Measurements from ENCODE around the gene FOXE3. TPM values are rescaled to one million over a fixed set of nuclear protein-coding genes. Genes with fewer than 3 reads are reported as not detected.

Gene FOXE3
- total RNA-seq, 2 donors from 2014 or later: not detected

DNA sequence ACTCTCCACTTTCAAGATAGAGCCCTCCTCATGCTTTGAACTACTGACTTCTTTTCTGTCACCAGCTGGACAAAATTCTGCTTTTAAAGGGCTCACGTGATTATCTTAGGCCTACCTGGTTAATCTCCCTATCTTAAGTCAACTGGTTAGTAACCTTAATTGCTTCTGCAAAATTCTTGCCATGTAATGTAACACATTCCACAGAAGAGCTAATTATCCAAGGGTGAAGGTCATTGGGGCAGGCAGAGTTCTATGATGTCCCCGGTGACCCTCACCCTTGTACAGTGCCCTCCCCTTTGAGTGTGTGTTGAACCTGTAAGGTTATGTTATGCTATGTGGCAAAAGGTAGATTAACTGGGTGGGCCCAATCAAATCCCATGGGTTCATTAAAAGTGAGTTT, 25.2 kb upstream of the FOXE3 start:
- no peaks in the 10 kb centered on the region for H3K36me3 Mint-ChIP-seq (ENCODE audit: insufficient read depth in 2 of 2)
- peaks cover 15% of the 10 kb centered on the region for H3K27me3 Mint-ChIP-seq (ENCODE audit: low read depth)
- DNase-seq: no peak
- no peaks in the 10 kb centered on the region for H3K4me1 Mint-ChIP-seq (ENCODE audit: low read depth)
- no peaks in the 10 kb centered on the region for H3K9me3 Mint-ChIP-seq
- ATAC-seq (replicated peaks in 1 of 2): no peak
- H3K27ac Mint-ChIP-seq: no peak overlapping the region
- H3K4me3 Mint-ChIP-seq: no peak overlapping the region

DNA sequence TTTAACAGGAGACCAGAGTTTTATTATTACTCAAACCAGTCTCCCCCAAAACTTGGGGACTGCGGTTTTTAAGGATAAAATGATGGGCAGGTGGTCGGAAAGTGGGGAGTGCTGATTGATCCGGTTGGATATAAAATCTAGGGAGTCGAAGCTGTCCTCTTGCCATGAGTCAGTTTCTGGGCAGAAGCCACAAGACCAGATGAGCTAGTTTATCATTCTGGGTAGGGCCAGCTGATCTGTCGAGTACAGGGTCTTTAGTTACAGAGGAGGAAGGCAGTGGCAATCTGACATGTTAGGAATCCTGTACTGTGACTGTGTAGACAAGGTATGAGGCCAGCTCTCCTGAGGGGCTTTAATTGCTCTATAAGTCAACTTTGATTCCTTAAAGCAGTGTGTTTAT, 22.9 kb upstream of the FOXE3 start:
- Mint-ChIP-seq H3K27me3 (ENCODE audit: low read depth) (peaks cover 15% of the 10 kb centered on the region), H3K4me3 (no peak overlapping the region), H3K9me3 (no peaks in the 10 kb centered on the region), H3K36me3 (ENCODE audit: insufficient read depth in 2 of 2) (no peaks in the 10 kb centered on the region), H3K27ac (no peak overlapping the region), H3K4me1 (ENCODE audit: low read depth) (no peaks in the 10 kb centered on the region)
- no peak for DNase-seq
- no peak for ATAC-seq (replicated peaks in 1 of 2)

DNA sequence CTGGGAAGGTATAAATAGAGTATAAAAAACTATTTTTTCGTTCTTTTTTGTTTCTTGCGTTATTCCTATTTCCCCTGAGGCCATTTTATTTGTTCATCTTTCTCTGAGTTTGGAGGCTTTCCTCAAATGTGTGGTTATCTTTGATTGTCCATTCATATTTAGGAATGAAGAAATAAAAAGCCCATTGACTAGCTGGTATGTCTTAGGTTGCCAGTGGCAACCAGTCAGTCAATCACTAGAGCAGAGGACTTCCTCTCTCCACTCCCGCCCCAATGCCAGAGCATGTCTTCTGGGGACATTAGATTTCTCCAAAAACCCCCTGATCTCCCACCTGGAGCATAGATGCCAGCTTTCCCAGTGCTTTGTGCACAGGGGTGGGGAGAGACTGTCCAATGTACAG, 20.7 kb upstream of the FOXE3 start:
- H3K36me3 Mint-ChIP-seq (ENCODE audit: insufficient read depth in 2 of 2): no peaks in the 10 kb centered on the region
- no peaks in the 10 kb centered on the region for H3K4me1 Mint-ChIP-seq (ENCODE audit: low read depth)
- H3K9me3 Mint-ChIP-seq: no peaks in the 10 kb centered on the region
- ATAC-seq (replicated peaks in 1 of 2) (no peak), DNase-seq (no peak)
- H3K4me3 Mint-ChIP-seq: no peak overlapping the region
- H3K27ac Mint-ChIP-seq: no peak overlapping the region
- H3K27me3 Mint-ChIP-seq (ENCODE audit: low read depth): peaks cover 6% of the 10 kb centered on the region

DNA sequence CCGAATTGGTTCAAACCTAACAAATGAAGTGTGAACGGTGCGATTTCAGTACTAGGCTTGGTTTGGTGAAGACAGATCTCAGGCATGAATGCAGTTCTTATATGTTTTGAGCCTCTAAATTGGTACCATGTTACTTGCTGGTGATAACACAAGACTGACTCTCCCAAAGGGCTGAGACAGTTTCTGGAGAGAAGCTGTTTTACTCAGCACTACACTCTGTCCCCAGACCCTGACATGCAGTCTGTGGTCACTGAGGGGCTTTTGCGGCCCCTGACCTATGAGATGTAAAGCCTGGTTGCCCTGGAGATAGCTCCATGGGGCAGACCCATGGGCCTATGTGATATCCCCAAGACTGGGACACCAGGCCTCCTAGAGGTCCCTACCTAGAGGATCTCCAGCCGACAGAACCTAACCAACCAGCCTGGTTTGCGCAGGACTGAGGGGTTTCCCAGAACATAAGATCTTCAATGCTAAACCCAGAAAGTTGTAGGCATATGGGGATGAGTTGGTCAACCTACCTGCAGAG, 19.4 kb upstream of the FOXE3 start:
- Mint-ChIP-seq H3K4me1 (ENCODE audit: low read depth) (no peaks in the 10 kb centered on the region), H3K27me3 (ENCODE audit: low read depth) (peaks cover 16% of the 10 kb centered on the region), H3K9me3 (no peaks in the 10 kb centered on the region), H3K36me3 (ENCODE audit: insufficient read depth in 2 of 2) (no peaks in the 10 kb centered on the region), H3K27ac (no peak overlapping the region), H3K4me3 (no peak overlapping the region)
- ATAC-seq (replicated peaks in 1 of 2): no peak
- no peak for DNase-seq

DNA sequence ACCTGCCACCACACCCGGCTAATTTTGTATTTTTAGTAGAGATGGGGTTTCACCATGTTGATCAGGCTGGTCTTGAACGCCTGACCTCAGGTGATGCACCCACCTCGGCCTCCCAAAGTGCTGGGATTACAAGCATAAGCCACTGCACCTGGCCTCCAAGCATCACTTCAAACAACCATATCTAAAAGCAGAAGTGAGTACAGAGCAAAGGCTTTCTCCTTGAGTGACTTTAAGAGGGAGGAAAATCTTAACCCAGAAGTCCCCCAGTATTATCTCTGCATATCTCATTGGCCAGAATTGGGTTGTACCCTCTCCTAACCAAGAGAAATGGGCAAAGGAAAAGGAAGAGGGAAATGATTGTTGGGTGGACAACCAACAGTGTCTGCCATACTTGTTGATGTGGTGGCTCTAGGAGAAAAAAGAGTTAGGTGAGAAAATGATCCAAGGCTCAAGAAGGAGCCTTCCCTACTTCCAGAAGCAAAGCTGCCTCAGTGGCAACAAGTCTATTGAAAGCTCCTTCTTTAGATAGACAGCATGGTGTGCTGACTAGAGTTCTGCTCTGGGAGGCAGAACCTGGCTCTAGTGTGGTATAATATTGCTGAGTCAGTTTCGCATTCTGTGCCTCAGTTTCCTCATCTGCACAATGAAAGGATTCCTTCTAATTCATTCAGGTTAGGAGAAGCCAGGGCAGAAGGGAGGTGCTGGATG, 16.8 kb upstream of the FOXE3 start:
- Mint-ChIP-seq H3K27me3 (ENCODE audit: low read depth) (peaks cover 25% of the 10 kb centered on the region), H3K27ac (no peak overlapping the region), H3K36me3 (ENCODE audit: insufficient read depth in 2 of 2) (no peaks in the 10 kb centered on the region), H3K4me1 (ENCODE audit: low read depth) (no peaks in the 10 kb centered on the region), H3K4me3 (no peak overlapping the region), H3K9me3 (no peaks in the 10 kb centered on the region)
- DNase-seq (no peak), ATAC-seq (replicated peaks in 1 of 2) (no peak)

DNA sequence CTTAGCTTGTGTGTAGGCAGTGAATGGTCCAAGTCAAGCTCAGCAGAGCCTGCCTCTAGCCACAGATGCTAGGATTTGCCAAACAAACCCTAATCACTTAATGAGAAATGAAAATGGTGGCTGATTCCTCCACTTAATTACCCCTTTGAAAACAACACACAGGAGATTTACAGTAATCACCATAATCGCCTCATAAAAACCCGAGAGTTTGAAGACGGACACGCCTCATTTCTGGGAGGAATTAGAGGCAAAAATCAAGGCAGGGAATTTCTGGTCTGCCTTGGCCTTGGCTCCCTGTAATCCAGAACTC, 16.3 kb upstream of the FOXE3 start:
- ATAC-seq (replicated peaks in 1 of 2) (no peak), DNase-seq (no peak)
- no peak overlapping the region for H3K4me3 Mint-ChIP-seq
- peaks cover 25% of the 10 kb centered on the region for H3K27me3 Mint-ChIP-seq (ENCODE audit: low read depth)
- no peaks in the 10 kb centered on the region for H3K36me3 Mint-ChIP-seq (ENCODE audit: insufficient read depth in 2 of 2)
- H3K27ac Mint-ChIP-seq: no peak overlapping the region
- H3K4me1 Mint-ChIP-seq (ENCODE audit: low read depth): no peaks in the 10 kb centered on the region
- no peaks in the 10 kb centered on the region for H3K9me3 Mint-ChIP-seq

DNA sequence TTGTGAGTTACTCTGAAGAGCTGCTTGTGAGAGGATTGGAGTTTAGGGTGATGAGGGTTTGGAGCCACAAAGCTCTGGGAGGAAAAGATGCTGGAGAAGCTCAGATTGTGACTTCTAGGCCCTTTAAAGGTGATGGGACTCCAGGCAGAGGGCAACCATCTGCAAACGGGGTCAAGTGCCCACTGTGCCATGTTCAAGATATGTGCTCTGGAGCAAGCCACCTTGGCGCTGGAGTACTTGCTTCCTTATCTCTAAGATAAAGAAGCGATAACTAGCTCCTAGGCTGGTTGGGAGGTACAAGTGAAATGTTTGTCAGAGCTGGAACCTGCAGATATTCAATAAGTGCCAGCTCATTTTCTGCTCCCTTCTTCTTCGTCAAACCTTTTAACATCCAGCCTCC, 14.3 kb upstream of the FOXE3 start:
- H3K27ac Mint-ChIP-seq: no peak overlapping the region
- peaks cover 34% of the 10 kb centered on the region for H3K27me3 Mint-ChIP-seq (ENCODE audit: low read depth)
- no peaks in the 10 kb centered on the region for H3K4me1 Mint-ChIP-seq (ENCODE audit: low read depth)
- no peaks in the 10 kb centered on the region for H3K9me3 Mint-ChIP-seq
- DNase-seq: no peak
- ATAC-seq (replicated peaks in 1 of 2): no peak
- H3K36me3 Mint-ChIP-seq (ENCODE audit: insufficient read depth in 2 of 2): no peaks in the 10 kb centered on the region
- H3K4me3 Mint-ChIP-seq: no peak overlapping the region

DNA sequence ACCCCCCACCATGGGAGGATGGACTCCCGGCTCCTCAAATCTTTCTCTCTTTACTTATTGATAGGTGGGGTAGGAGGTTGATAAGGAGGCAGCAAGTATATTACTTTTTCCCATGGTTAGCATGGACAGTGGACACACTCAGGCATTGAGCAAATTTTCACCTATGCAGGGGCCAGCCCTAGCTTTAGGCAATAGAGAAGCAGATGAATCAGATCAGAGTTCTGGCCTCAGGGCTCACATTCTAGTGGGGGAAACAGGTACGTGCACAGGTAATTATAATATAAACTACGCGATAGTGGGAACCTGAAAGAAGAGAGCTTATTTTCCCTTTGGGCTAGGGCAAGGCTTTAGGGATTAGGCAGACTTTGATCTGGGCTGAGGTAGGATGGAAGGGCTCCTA, 13.5 kb upstream of the FOXE3 start:
- Mint-ChIP-seq H3K4me3 (no peak overlapping the region), H3K36me3 (ENCODE audit: insufficient read depth in 2 of 2) (no peaks in the 10 kb centered on the region), H3K4me1 (ENCODE audit: low read depth) (no peaks in the 10 kb centered on the region), H3K27ac (no peak overlapping the region), H3K27me3 (ENCODE audit: low read depth) (peaks cover 34% of the 10 kb centered on the region), H3K9me3 (no peaks in the 10 kb centered on the region)
- no peak for DNase-seq
- no peak for ATAC-seq (replicated peaks in 1 of 2)

DNA sequence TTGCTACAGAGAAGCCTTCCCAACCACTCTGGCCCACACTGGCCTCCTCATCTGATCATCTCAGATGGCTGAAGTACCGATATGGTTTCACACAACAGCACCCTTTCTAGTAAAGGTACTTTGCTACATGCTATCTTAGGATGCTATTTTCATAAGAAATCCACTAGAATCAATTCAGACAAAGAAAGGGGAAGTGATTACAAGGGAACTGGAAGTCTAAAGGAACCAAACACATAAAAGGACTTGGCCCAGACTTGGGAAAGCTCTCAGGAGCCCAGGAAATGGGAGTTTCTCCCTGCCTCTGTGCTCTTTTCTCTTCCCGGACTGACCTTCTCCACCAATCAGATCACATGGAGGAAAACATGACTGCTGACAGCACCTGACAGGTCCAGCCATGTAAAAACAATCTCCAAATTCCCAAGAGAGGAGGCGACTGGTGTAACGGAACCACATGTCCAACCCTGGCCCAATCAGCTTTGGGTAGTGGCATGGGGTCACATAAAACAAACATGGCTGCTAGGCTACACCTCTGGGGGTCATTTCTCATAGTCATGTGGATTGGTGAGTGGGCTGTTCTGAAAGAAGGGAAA, 12.7 kb upstream of the FOXE3 start:
- H3K4me3 Mint-ChIP-seq: no peak overlapping the region

DNA sequence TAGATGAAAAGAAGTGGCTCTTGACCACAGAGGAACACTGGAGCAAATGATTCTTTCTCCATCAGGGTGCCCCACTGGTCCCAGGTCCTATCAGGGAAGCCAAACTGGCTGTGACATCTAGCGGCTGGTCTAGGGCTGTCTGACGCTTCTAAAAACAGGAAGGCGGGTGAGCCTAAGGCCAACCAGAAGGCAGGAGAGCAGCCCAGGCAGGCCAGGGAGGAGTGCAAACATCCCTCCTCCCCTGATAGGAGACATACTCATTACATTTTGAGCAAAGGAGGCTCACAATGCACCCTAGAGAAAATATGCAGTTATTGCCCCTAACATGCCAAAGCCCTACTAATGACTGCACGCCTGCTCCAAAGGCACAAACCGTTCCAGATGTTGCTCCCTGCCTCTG, 10.4 kb upstream of the FOXE3 start:
- H3K4me3 Mint-ChIP-seq: no peak overlapping the region
- no peak for ATAC-seq (replicated peaks in 1 of 2)
- H3K9me3 Mint-ChIP-seq: no peaks in the 10 kb centered on the region
- H3K27me3 Mint-ChIP-seq (ENCODE audit: low read depth): peaks cover 52% of the 10 kb centered on the region
- no peak for DNase-seq
- H3K4me1 Mint-ChIP-seq (ENCODE audit: low read depth): no peaks in the 10 kb centered on the region
- H3K36me3 Mint-ChIP-seq (ENCODE audit: insufficient read depth in 2 of 2): no peaks in the 10 kb centered on the region
- no peak overlapping the region for H3K27ac Mint-ChIP-seq

More for the DNA sequence above, 12.7 kb upstream of the FOXE3 start:
- Mint-ChIP-seq H3K36me3 (ENCODE audit: insufficient read depth in 2 of 2) (no peaks in the 10 kb centered on the region), H3K27ac (no peak overlapping the region), H3K9me3 (no peaks in the 10 kb centered on the region), H3K4me1 (ENCODE audit: low read depth) (no peaks in the 10 kb centered on the region), H3K27me3 (ENCODE audit: low read depth) (peaks cover 39% of the 10 kb centered on the region)
- DNase-seq (no peak), ATAC-seq (replicated peaks in 1 of 2) (no peak)

DNA sequence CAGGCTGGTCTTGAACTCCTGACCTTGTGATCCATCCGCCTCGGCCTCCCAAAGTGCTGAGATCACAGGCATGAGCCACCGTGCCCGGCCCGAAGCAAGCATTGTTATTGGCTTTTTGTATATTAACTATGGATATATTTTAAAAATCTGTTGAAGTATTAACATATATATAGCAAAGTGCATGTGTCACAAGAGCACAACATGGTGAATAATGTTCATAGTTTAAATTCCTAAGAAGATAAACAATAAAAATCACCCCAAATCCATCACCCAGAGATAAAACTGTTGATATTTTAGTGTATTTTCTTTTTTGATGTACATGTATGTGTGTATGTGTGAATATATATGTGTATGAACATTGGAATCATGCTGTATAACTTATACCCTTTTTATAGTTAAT, 9.1 kb upstream of the FOXE3 start:
- Mint-ChIP-seq H3K9me3 (no peaks in the 10 kb centered on the region), H3K27ac (no peak overlapping the region), H3K27me3 (ENCODE audit: low read depth) (peaks cover 44% of the 10 kb centered on the region), H3K4me3 (no peak overlapping the region), H3K36me3 (ENCODE audit: insufficient read depth in 2 of 2) (no peaks in the 10 kb centered on the region), H3K4me1 (ENCODE audit: low read depth) (no peaks in the 10 kb centered on the region)
- no peak for ATAC-seq (replicated peaks in 1 of 2)
- no peak for DNase-seq

DNA sequence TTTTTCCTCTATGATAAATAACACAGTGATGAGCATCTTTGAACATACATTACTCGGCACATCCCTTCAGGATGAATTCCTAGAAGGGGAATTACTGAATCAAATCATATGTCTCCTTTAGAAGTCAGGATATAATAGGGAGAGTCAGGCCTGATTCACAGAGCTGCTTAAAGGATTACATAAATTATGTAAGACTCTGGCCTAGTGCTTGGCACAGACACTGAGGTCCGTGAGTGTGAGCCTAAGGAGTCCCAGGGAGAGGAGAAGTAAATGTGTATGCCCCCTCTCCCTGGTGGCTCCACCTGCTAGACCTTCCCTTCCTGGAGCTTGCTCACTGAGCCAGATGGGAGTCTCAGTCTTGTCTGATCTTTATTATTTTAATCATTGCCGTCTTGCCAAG, 8.6 kb upstream of the FOXE3 start:
- H3K4me1 Mint-ChIP-seq (ENCODE audit: low read depth): no peaks in the 10 kb centered on the region
- H3K27ac Mint-ChIP-seq: no peak overlapping the region
- no peaks in the 10 kb centered on the region for H3K36me3 Mint-ChIP-seq (ENCODE audit: insufficient read depth in 2 of 2)
- H3K27me3 Mint-ChIP-seq (ENCODE audit: low read depth): peaks cover 44% of the 10 kb centered on the region
- ATAC-seq (replicated peaks in 1 of 2): no peak
- no peak for DNase-seq
- H3K9me3 Mint-ChIP-seq: no peaks in the 10 kb centered on the region
- H3K4me3 Mint-ChIP-seq: no peak overlapping the region

DNA sequence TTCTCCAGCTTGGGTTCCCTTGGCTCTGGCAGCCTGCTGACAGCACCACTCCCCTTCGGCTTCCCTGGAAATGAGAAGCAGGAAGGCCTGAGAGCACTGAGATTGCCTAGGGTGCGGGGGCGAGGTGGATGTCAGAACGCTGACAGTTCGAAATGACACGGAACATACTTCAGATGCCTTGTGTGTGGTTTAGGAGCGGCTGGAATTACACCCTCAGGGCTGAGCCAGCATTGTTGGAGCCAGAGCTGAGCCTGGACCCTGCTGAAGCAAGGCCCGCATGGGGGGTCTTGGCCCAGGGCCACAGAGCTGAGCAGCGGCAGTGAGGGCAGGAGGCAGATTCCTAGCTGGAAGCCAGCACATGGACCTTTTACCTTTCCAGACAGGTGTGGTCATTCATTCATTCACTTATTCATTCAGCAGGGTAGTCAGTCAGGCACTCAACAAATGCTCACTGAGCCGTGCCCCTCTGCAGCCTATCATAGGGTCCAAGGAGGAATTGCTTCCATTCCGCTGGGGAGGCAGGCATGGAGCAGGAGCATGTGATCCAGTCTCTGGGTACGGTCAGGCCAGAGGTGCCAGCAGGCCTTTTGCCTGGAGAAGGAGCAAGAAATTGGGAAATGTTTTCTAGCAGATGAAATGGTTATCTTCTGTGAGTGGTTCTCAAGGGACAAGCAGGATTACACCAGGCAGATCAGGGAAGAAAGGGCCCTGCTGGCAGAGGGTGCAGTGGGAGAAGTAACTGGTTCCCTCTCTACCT, 6.6 kb upstream of the FOXE3 start:
- no peak for ATAC-seq (replicated peaks in 1 of 2)
- H3K9me3 Mint-ChIP-seq: no peaks in the 10 kb centered on the region
- H3K27me3 Mint-ChIP-seq (ENCODE audit: low read depth): peaks cover 47% of the 10 kb centered on the region
- H3K4me1 Mint-ChIP-seq (ENCODE audit: low read depth): no peaks in the 10 kb centered on the region
- H3K4me3 Mint-ChIP-seq: no peak overlapping the region
- no peak overlapping the region for H3K27ac Mint-ChIP-seq
- no peak for DNase-seq
- no peaks in the 10 kb centered on the region for H3K36me3 Mint-ChIP-seq (ENCODE audit: insufficient read depth in 2 of 2)

All from activated T-cell treated with anti-CD3 and anti-CD28 coated beads, Interleukin-2, amount 50 U/mL, for 72 hours (primary cell).